Measurements from ENCODE around the gene ZNF33A. TPM values are rescaled to one million over a fixed set of nuclear protein-coding genes. Genes with fewer than 3 reads are reported as not detected.

ZNF33A gene
- total and polyA plus RNA-seq, 10 of the 15 experiments (the other 5 are each of a cell fraction or from before 2014, with no cell fraction given), result 9.8 to 29.9 (median 18.3) TPM

- no peak for TF ChIP-seq SKIL (IDR thresholded peaks at IDR 0.05; ENCODE audit: low read depth, poor library complexity, severe bottlenecking)
- TF ChIP-seq IKZF2 (IDR thresholded peaks at IDR 0.05), result no peak
These were observed 34.7 kb downstream of the ZNF33A start (continued) for GRCh38 chr10:38045129-38045528.

GRCh38 chr10:38047666-38048065 is 37.2 kb downstream of the ZNF33A start:
- no peaks in the 10 kb centered on the region for H3K79me2 ChIP-seq (ENCODE audit: control insufficient read depth, insufficient read depth, low read length)
- intact Hi-C loops (cut with micrococcal nuclease; ENCODE audit: unreplicated experiment), result no loop called here
- SMC1A ChIA-PET (ENCODE audit: uncharacterized antibody, unreplicated experiment), result interaction anchor here (1.2 to 1.6 kb wide), 2 partner anchors 46 to 71 kb away, joined by 4 to 5 read pairs; partner anchors contain the start of genes ZNF25 and ZNF37A
- WGBS (ENCODE audit: insufficient coverage, insufficient replicate concordance, low lambda C conversion rate, missing lambda C conversion rate), result 0% methylated on average over 1 of the region's 1 CpG
- H3K4me2 ChIP-seq (ENCODE audit: control insufficient read depth, insufficient read depth), result no peak overlapping the region
- H3K27ac ChIP-seq (ENCODE audit: control insufficient read depth, insufficient read depth), result no peak overlapping the region
- H3K4me3 ChIP-seq, result no peak overlapping the region
- H4K20me1 ChIP-seq (ENCODE audit: control insufficient read depth, insufficient read depth), result no peaks in the 10 kb centered on the region
- H3K27me3 ChIP-seq (replicated peaks in 1 of 2; ENCODE audit: control insufficient read depth in 2 of 2, insufficient read depth in 2 of 2, low read length in 1 of 2), result no peaks in the 10 kb centered on the region
- H3K9me3 ChIP-seq (replicated peaks; ENCODE audit: control insufficient read depth, insufficient read depth, low read length), result peaks cover 1% of the 10 kb centered on the region
- H3K36me3 ChIP-seq (ENCODE audit: control insufficient read depth in 2 of 2, insufficient read depth in 2 of 2, low read length in 1 of 2), result no peaks in the 10 kb centered on the region; a peak in 2 of 4 replicates
- no TSS peak for BruUV-seq (replicated peaks)
- FAIRE-seq (no peak), DNase-seq (ENCODE audit: low read depth, low spot score) (no peak), ATAC-seq (peak; percentile 77)
- in situ Hi-C loops (cut with MboI), result no loop called here
- POLR2A ChIA-PET, result no interaction called here
- CTCF ChIA-PET, result no interaction called here
- no peak overlapping the region for H3K9ac ChIP-seq (ENCODE audit: control insufficient read depth, insufficient read depth, low read length)
- no peaks in the 10 kb centered on the region for H3K4me1 ChIP-seq (ENCODE audit: control insufficient read depth, insufficient read depth, low read length)
- RAD21 ChIA-PET (ENCODE audit: unreplicated experiment), result interaction anchor here (1.2 kb wide), 1 partner anchor 71 kb away, joined by 3 read pairs; the partner anchor contains the start of gene ZNF25
- H2AFZ ChIP-seq (ENCODE audit: control insufficient read depth, low read depth, low read length), result no peak overlapping the region
- TF ChIP-seq ZNF217 (IDR thresholded peaks at IDR 0.05), result no peak
- peak; percentile 60 for TF ChIP-seq RUNX3 (IDR thresholded peaks at IDR 0.05; ENCODE audit: low read length)
- TF ChIP-seq EP300 (IDR thresholded peaks at IDR 0.05; ENCODE audit: borderline replicate concordance in 1 of 2, control insufficient read depth in 1 of 2, low read depth in 2 of 2, low read length in 2 of 2), result peak in 1 of 2 experiments; percentile 33; a peak in 1 of 4 replicates
- TF ChIP-seq KDM1A (IDR thresholded peaks at IDR 0.05; ENCODE audit: borderline replicate concordance), result no peak
- 0 out of 2 replicates have a peak, but pooled peaks have one; percentile 26 for TF ChIP-seq RELB (IDR thresholded peaks at IDR 0.05; ENCODE audit: low read depth)
- TF ChIP-seq ATF2 (IDR thresholded peaks at IDR 0.05; ENCODE audit: low read length), result peak; percentile 24; the same call in 1 of the 2 replicates
- peak; percentile 90 for TF ChIP-seq JUNB (IDR thresholded peaks at IDR 0.05)
- TF ChIP-seq IRF4 (IDR thresholded peaks at IDR 0.05; ENCODE audit: low read depth, low read length), result peak; percentile 95
- TF ChIP-seq NFIC (IDR thresholded peaks at IDR 0.05; ENCODE audit: low read depth, low read length), result peak; percentile 30; the same call in 1 of the 2 replicates
- peak; percentile 69; the same call in 1 of the 2 replicates for TF ChIP-seq JUND (IDR thresholded peaks at IDR 0.05; ENCODE audit: low read depth, low read length)
